Lower leg skin (tissue), 3 donors: ENCODE data around the gene SCAF8.

ENCODE experiments used
- CTCF ChIP-seq, 3 donors: fragments of 450-650 bp; IDR thresholded peaks; one replicate each; pipeline ENCODE4 v1.5.1; 2016; ENCODE audit warnings: antibody characterized with exemption in 3 of 3, mild to moderate bottlenecking in 3 of 3, moderate library complexity in 2 of 3
- POLR2A ChIP-seq, 2 donors: fragments of 450-650 bp; IDR thresholded peaks; one replicate each; pipeline ENCODE4 v1.6.1; 2016 to 2017; ENCODE audit warnings: antibody characterized with exemption in 2 of 2, mild to moderate bottlenecking in 1 of 2, moderate library complexity in 1 of 2

GRCh38 chr6:154864066-154864430 is 130.8 kb downstream of the SCAF8 start:
- TF ChIP-seq CTCF (IDR thresholded peaks at IDR 0.05) (no peak), POLR2A (IDR thresholded peaks at IDR 0.05) (no peak)
